Suppressor macrophage treated with lipopolysaccharide for 1 hour (primary cell): Measurements from ENCODE around the gene CCSER1.
A peak's percentile ranks its signal among the peaks of the same experiment; 100 is the strongest.

Experiments used
- DNase-seq, 3 donors: peaks; one replicate each; pipeline ENCODE4 v3.0.0-alpha.2; 2020 to 2022

CCSER1 gene

DNA sequence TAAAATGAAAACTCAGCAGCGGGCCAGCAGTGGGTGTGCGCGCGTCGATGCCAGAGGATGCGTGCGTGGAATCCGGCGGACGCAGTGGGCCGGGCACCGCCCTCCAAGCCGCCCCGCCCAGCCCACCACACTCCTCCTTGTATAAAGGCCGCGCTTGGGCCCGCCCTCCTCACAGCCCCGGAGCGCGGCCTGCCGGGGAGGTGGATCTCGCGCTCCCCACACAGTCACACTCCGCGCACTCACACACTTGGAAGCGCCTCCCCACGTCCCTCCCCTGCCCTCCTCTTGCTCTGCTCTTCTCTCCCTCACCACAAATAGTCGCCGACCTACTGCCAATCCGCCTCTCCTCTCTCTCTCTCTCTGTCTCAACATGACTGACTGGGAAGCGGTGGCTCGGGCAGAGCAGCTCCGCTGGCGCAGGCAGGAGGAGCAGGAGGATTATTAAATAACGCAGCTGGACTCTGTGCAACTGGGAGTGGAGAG is at the start of gene CCSER1:
TSS of gene CCSER1 (plus strand) at position 172 of the 483 bp plus-strand sequence.
- peak; percentile 81 to 93 (median 93) for DNase-seq

- DNase-seq: peak; percentile 16 to 64 (median 62)
Measured at GRCh38 chr4:90078440-90078839, 48.8 kb upstream of the CCSER1 start.

GRCh38 chr4:90080116-90080515 is 47.1 kb upstream of the CCSER1 start:
- no peak for DNase-seq

GRCh38 chr4:90081432-90082144 is 45.6 kb upstream of the CCSER1 start:
- no peak for DNase-seq

DNA sequence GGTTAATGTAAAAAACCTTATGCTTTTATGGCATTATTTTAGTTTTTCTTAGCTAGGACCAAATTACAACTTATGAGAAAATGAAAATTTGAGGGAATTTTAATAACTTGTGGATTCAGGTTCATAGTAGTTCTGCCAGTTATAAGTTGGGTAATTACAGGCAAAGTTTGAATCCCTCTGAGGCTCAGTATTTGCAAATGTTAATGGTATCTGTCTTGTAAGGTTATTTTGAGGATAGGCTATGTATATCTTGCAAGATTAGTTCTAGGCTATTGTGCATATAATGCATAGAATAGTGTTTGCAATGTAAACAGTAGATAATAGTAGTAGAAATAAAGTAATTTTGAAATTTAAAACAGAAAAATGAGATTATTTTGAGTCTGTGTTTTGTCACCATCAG is 44.7 kb upstream of the CCSER1 start:
- no peak for DNase-seq

DNA sequence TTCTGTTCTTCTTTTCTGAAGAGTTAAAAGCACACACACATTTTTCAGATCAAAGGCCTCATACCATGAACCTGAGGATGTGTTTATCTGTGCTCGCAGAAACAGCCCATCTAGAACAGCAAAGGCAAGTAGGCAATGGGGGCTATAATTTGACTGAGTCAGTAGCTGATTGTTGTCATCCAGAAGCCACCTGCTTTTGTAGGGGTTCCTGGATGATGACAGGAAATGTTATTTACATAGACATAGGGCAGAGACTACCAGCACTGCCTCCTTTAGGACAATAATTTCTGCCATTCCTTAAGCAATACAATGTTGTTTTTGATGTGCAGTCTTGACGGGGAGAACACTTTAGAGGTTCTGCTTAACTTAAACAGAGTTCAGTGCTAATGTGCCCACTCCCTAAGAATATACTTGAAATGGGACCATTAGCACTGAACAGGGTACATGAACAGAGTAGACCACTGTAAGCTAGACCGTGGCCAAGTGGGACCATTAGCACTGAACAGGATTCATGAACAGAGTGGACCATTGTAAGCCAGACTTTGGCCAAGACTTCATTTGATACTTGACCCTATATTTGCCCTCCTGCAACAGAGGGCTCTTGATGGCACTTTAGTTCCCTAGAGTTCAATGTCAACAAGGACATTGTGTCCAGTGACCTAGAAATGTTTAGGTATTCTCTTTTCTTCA is 42.8 kb upstream of the CCSER1 start:
- DNase-seq: no peak

DNA sequence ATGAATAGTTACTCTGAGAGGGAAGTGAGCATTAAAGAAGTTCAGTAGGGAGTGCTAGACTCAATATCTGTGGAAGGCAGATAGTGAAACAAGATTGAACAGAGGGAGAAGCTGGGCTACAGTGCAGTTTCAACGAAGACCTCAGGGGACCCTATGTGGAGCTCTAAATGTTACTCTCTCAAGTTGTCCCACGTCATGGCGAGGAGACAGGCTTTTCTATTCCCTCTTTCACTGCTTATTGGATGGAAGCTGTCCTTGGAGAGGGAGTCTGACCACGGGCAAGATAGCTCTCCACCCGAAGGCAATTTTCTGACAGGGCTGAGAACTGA is 42.3 kb upstream of the CCSER1 start:
- no peak for DNase-seq

GRCh38 chr4:90093526-90093925 is 33.7 kb upstream of the CCSER1 start:
- peak in 1 of 3 donors; percentile 13 for DNase-seq

- DNase-seq: no peak
Measured at GRCh38 chr4:90095000-90095399, 32.2 kb upstream of the CCSER1 start.

GRCh38 chr4:90099812-90100211 is 27.4 kb upstream of the CCSER1 start:
- DNase-seq: peak; percentile 56 to 78 (median 74)

GRCh38 chr4:90103991-90104390 is 23.2 kb upstream of the CCSER1 start:
- DNase-seq: peak in 1 of 3 donors; percentile 11

GRCh38 chr4:90105274-90105673 is 21.9 kb upstream of the CCSER1 start:
- DNase-seq: peak in 1 of 3 donors; percentile 9

- no peak for DNase-seq
Measured at GRCh38 chr4:90112715-90113114, 14.5 kb upstream of the CCSER1 start.

DNA sequence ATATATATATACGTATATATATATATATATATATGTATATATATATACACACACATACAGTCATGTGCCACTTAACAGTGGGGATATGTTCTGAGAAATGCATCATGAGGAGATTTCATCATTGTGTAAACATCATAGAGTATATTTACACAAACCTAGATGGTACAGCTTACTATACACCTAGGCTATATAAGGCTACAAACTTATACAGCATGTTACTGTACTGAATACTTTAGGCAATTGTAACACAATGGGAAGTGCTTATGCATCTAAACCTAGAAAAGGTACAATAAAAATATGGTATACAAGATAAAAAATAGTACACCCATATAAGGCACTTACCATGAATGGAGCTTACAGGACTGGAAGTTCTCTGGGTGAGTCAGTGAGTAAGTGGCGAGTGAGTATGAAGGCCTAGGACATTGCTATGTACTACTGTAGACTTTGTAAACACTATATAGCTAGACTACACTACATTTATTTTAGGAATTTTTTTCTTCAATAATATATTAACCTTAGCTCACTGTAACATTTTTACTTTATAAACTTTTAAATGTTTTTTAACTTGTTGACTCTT is 13.2 kb upstream of the CCSER1 start:
- DNase-seq: no peak

DNA sequence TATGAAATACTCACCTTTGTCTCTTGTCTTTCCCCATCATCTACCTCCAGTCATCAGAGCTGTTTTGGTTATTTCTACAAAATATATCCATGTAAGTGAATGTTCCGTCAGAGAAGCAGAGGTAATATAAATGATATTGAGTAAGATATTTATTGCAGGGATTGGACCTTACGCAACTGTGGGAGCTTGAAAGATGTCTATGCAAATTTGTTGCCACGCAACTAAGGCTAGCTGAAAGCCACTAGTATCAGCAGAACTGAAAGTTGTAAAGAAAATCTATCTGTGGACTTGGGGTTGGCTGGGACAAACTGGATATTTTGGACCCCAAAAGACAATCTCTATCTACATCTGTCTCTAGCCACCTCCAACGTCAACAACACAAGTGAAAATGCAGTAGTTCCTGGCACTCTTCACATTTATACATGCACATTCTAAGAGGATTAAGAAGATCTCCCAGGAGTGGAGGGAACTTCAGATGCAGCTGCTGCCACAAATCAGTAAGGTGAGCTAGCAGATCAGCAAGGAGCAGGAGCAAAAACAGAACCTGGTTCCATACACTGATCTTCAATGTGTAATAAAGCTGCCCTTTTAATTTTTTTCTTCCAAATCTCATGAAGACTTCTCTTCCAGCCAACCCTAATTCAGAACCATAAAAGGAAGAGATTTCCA is 8.5 kb upstream of the CCSER1 start:
- peak; percentile 38 to 54 (median 41) for DNase-seq

DNA sequence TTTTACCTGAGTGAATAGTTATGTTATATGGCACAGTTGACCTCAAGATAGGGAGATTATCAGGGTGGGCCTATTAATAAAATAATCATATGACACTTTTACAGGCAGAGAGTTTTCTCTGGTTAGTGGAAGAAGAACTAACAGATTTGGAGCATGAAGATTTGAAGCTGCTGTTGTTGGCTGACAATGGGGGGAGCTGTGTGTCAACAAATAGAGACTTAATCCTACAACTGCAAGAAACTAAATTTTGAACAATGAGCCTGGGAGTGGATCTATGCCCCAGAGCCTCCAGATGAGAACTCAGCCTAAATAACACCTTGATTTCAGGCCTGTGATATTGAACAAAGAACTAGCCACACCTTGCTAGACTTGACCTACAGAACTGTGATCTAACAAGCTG is 7.2 kb upstream of the CCSER1 start:
- no peak for DNase-seq

DNA sequence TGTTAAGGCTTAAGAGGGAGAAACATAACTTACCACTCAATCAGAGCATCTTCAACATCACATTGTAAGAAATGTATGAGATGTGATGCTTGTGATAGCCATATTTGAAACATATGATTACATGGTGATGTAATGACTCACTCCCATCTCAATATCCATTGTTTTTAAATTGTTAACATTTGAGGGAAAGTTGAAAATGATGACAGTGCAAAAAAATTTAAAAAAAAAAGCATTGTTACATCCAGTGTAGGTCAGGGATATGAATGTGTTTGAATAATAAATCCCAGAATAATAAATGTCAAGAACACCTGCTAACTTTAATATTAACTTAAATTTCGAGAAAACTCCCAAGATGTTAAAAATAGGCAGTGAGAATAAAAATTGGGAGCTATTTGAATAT is 6.4 kb upstream of the CCSER1 start:
- DNase-seq: no peak

DNA sequence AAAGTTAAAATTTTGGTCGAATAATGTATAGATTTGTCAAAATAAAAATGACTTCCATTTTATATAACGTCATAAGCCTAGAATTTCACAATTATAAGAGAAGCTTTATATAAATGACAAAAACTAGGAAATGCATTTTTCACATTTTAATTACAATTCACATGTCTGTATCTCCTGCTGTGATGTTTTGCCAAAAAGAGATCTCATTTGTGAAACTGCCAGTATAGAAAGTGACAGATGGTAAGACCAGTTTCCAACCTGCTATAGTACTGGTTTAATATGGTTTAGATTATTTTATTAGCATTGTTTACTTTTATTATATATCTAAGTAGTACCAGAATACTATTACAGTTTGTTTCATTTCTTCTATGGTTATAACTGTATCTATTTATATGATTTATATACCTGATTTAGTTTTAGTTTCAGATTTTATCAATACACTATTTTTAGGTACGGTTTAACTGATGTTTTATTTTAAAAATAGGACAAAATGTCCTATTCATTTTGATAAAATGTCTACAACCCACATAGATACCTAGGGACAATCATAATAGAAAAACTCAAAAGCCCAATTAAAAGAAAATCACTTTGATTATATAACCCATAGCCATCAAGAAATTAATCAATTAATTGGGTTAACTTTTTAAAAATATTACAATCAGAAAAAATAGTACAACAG is 5.4 kb upstream of the CCSER1 start:
- DNase-seq: no peak

- DNase-seq: no peak
Measured at GRCh38 chr4:90122355-90122748, 4.8 kb upstream of the CCSER1 start.

GRCh38 chr4:90124276-90124675 is 2.9 kb upstream of the CCSER1 start:
- DNase-seq: no peak

DNA sequence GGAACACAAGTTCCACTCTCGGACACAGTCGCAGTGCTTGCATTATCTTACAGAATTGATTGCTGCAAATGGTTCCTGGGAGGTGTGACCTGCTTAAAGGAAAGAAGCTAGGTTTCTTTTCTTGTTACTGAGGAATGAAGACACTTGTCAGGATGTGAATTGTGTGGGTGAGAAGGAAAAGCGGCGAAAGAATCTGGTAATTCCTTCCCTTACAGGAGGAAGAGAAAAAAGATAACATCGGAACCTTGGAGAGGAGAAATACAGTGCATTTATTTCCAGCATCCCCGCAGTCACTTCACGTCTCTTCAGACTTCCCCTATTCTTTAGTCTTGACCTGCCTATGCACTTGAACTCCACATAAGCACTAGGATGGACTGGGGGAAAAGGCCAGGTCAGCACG is 389 bp upstream of the CCSER1 start:
- no peak for DNase-seq

GRCh38 chr4:90127706-90128345 is 632 bp downstream of the CCSER1 start:
- peak; percentile 21 to 57 (median 42) for DNase-seq
